HCT116 (cell line): ENCODE measurements around the gene ARHGEF40. TPM values are rescaled to one million over a fixed set of nuclear protein-coding genes. Genes with fewer than 3 reads are reported as not detected.

ENCODE experiments used
- ATAC-seq: fragments of 200-7000 bp; cut with Tn5 transposase; 2 replicates; pipeline ENCODE4 v1.9.1; 2020; ENCODE audit warnings: mild to moderate bottlenecking, moderate library complexity
- BruUV-seq: library from RNA; stranded (reverse); fragments of 400-500 nt; replicated peaks from 2 replicates; lab custom pipeline; 2021; lab: Mats Ljungman, UMichigan
- CTCF ChIA-PET: fragments of 300-600 bp; sonication (Branson Sonifier 250); formaldehyde crosslinking; loops from one replicate; lab custom pipeline; 2021; ENCODE audit warnings: antibody characterized with exemption; lab: Charles Lee
- POLR2A ChIA-PET: fragments of 300-600, 350-600 bp; sonication (Branson Sonifier 250); formaldehyde crosslinking; loops from one replicate; lab custom pipeline; 2021; ENCODE audit warnings: antibody characterized with exemption; lab: Charles Lee
- RAD21 ChIA-PET, 2 experiments: fragments of 300-600 bp; sonication (Branson Sonifier 250); formaldehyde crosslinking; loops; one replicate each; lab custom pipeline; 2023; ENCODE audit warnings: low total read pairs in 2 of 2; ENCODE audit not compliant: uncharacterized antibody in 2 of 2, unreplicated experiment in 2 of 2, low non-redundant PET in 1 of 2; lab: Charles Lee
- DNase-seq: peaks from one replicate; pipeline ENCODE4 v3.0.0-alpha.2; 2010; ENCODE audit warnings: low read depth, low spot score
- H2AFZ ChIP-seq: fragments of 200-600 bp; shearing (Covaris generic), sonication (generic); 2 replicates; pipeline ENCODE4 v1.6.1; 2017; ENCODE audit warnings: low read depth, mixed run types, mixed read lengths, antibody characterized with exemption, low read length; ENCODE audit not compliant: poor library complexity, severe bottlenecking
- H3K27ac ChIP-seq: 2 replicates; pipeline ENCODE4 v1.5.1; 2012; ENCODE audit warnings: low read depth, low read length
- H3K27me3 ChIP-seq: fragments of 200-600 bp; sonication (generic); 2 replicates; pipeline ENCODE4 v1.6.1; 2016; ENCODE audit warnings: mixed run types, low read length, mixed read lengths; ENCODE audit not compliant: insufficient read depth
- H3K36me3 ChIP-seq, 2 experiments: fragments of 200-500 bp in 1 of 2; fragments of 200-600 bp in 1 of 2; sonication (Bioruptor generic) in 1 of 2; sonication (generic) in 1 of 2; 2 replicates each; pipeline versions ENCODE4 v1.5.1 to v1.6.1; 2014 to 2016; ENCODE audit warnings: low read length in 2 of 2, inconsistent platforms in 1 of 2, mixed read lengths in 1 of 2, mixed run types in 1 of 2; ENCODE audit not compliant: insufficient read depth in 2 of 2, control insufficient read depth in 1 of 2
- H3K4me1 ChIP-seq, 2 experiments: fragments of 200-600 bp in 1 of 2; sonication (generic) in 1 of 2; 2 replicates each; pipeline versions ENCODE4 v1.5.1 to v1.6.1; 2012 to 2017; ENCODE audit warnings: low read length in 2 of 2, inconsistent platforms in 1 of 2, mild to moderate bottlenecking in 1 of 2, mixed read lengths in 1 of 2, mixed run types in 1 of 2, moderate library complexity in 1 of 2; ENCODE audit not compliant: insufficient read depth in 2 of 2, control insufficient read depth in 1 of 2
- H3K4me2 ChIP-seq: fragments of 200-600 bp; sonication (generic); 2 replicates; pipeline ENCODE4 v1.6.1; 2017; ENCODE audit warnings: mixed run types, low read length, mixed read lengths
- H3K4me3 ChIP-seq, 2 experiments: fragments of 200-600 bp in 1 of 2; sonication (generic) in 1 of 2; replicated peaks in 1 of 2; 2 replicates each; pipeline ENCODE4 v1.5.1; 2011 to 2016; ENCODE audit warnings: low read length in 2 of 2, control low read depth in 1 of 2, low read depth in 1 of 2, mild to moderate bottlenecking in 1 of 2, mixed read lengths in 1 of 2, mixed run types in 1 of 2
- H3K79me2 ChIP-seq: fragments of 200-600 bp; sonication (generic); 2 replicates; pipeline ENCODE4 v1.6.1; 2017; ENCODE audit warnings: mild to moderate bottlenecking, mixed run types, low read length, moderate library complexity, mixed read lengths; ENCODE audit not compliant: insufficient read depth
- H3K9ac ChIP-seq: fragments of 200-600 bp; sonication (generic); 2 replicates; pipeline ENCODE4 v1.6.1; 2016; ENCODE audit warnings: low read length, mixed read lengths
- H3K9me2 ChIP-seq: fragments of 200-600 bp; sonication (generic), shearing (Covaris generic); 2 replicates; pipeline ENCODE4 v1.6.1; 2017; ENCODE audit warnings: mixed run types, mild to moderate bottlenecking, moderate library complexity; ENCODE audit not compliant: insufficient read depth
- H3K9me3 ChIP-seq, 2 experiments: fragments of 200-500 bp in 1 of 2; fragments of 200-600 bp in 1 of 2; sonication (Bioruptor generic) in 1 of 2; sonication (generic) in 1 of 2; 2 replicates each; pipeline ENCODE4 v1.6.1; 2014 to 2017; ENCODE audit warnings: low read length in 2 of 2, mixed read lengths in 2 of 2, inconsistent platforms in 1 of 2, low read depth in 1 of 2, mild to moderate bottlenecking in 1 of 2, mixed run types in 1 of 2, moderate library complexity in 1 of 2; ENCODE audit not compliant: control insufficient read depth in 1 of 2, insufficient read depth in 1 of 2
- H4K20me1 ChIP-seq: fragments of 200-600 bp; sonication (generic), shearing (Covaris generic); 2 replicates; pipeline ENCODE4 v1.6.1; 2017; ENCODE audit warnings: mixed run types, mild to moderate bottlenecking, moderate library complexity; ENCODE audit not compliant: insufficient read depth
- CBX3 ChIP-seq: IDR thresholded peaks from 2 replicates; pipeline ENCODE4 v1.6.1; 2012; ENCODE audit warnings: low read depth
- ELF1 ChIP-seq: IDR thresholded peaks from 2 replicates; pipeline ENCODE4 v1.6.1; 2012; ENCODE audit warnings: low read depth, borderline replicate concordance
- EZH2 ChIP-seq: fragments of 200-600 bp; sonication (generic); IDR thresholded peaks from 2 replicates; pipeline ENCODE4 v1.6.1; 2017; ENCODE audit warnings: antibody characterized with exemption, mixed run types
- EZH2phosphoT487 ChIP-seq: fragments of 200-600 bp; IDR thresholded peaks from 2 replicates; pipeline ENCODE4 v1.6.1; 2018; ENCODE audit warnings: antibody characterized with exemption, borderline replicate concordance
- FOSL1 ChIP-seq: IDR thresholded peaks from 2 replicates; pipeline ENCODE4 v1.6.1; 2012; ENCODE audit warnings: low read depth
- POLR2A ChIP-seq: IDR thresholded peaks from 2 replicates; pipeline ENCODE4 v1.7.0; 2011; ENCODE audit warnings: borderline replicate concordance; ENCODE audit not compliant: insufficient read depth, insufficient read length; ENCODE audit errors: extremely low read depth
- POLR2AphosphoS5 ChIP-seq: IDR thresholded peaks from 2 replicates; pipeline ENCODE4 v1.6.1; 2011; ENCODE audit warnings: mild to moderate bottlenecking, low read depth, low read length, moderate library complexity
- RAD21 ChIP-seq: IDR thresholded peaks from 2 replicates; pipeline ENCODE4 v1.6.1; 2012; ENCODE audit warnings: low read depth, mild to moderate bottlenecking
- SIN3A ChIP-seq: IDR thresholded peaks from 2 replicates; pipeline ENCODE4 v1.6.1; 2012; ENCODE audit warnings: low read depth
- SRF ChIP-seq: IDR thresholded peaks from 2 replicates; pipeline ENCODE4 v1.6.1; 2012; ENCODE audit warnings: low read depth
- YY1 ChIP-seq: IDR thresholded peaks from 2 replicates; pipeline ENCODE4 v1.6.1; 2011; ENCODE audit warnings: low read length, low read depth, moderate library complexity, mild to moderate bottlenecking; ENCODE audit not compliant: insufficient replicate concordance; ENCODE audit errors: extremely low read depth
- ZFX ChIP-seq: fragments of 450-650 bp; IDR thresholded peaks from 2 replicates; pipeline ENCODE4 v1.6.1; 2017
- ZNF274 ChIP-seq: fragments of 200-500 bp; sonication (Bioruptor generic); IDR thresholded peaks from 2 replicates; pipeline ENCODE4 v1.6.1; 2014; ENCODE audit warnings: mild to moderate bottlenecking, low read depth, low read length, inconsistent platforms
- intact Hi-C: fragments of 100-400 bp; cut with micrococcal nuclease; formaldehyde crosslinking; loops from 2 replicates; pipeline ENCODE4 v1.10.0; 2022
- total RNA-seq: library from RNA; stranded (reverse); gene quantifications from one replicate; pipeline ENCODE4 v1.2.1, GENCODE V29; 2021; ENCODE audit not compliant: unreplicated experiment
- TF ChIP-seq, protein P1 (sequence below): IDR thresholded peaks from 2 replicates; pipeline ENCODE4 v1.6.1; 2012

The ARHGEF40 gene
- total RNA-seq, 1 experiment from 2014 or later: 6.3 TPM

DNA sequence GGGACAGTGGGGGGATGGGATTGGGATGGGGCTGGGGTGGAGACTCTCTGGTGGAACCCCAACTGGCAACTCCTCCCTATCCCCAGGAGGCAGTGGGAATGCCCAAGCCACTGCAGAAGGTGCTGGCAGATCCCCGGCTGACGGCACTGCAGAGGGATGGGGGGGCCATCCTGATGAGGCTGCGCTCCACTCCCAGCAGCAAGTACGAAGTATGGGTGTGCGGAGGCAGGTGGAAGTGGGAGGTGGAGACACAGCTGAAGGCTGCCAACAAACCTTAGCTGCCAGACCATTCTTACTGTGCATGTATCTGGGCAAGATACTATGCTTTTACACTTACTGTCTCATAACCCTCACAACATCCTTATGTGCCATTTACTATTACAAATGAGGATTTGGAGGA lies 8.2 kb downstream of the ARHGEF40 start:
- no peak for DNase-seq
- BruUV-seq: no TSS peak
- Histone ChIP-seq H3K4me2 (no peak overlapping the region), H2AFZ (no peak overlapping the region), H3K9me2 (no peaks in the 10 kb centered on the region), H3K4me3 (no peak overlapping the region), H3K9me3 (no peaks in the 10 kb centered on the region), H3K4me1 (peaks cover 3 to 10% of the 10 kb centered on the region in 2 experiments; a peak in 3 of 4 replicates), H3K27me3 (no peaks in the 10 kb centered on the region), H3K36me3 (no peaks in the 10 kb centered on the region; a peak in 1 of 4 replicates), H4K20me1 (no peaks in the 10 kb centered on the region), H3K9ac (no peak overlapping the region)
- intact Hi-C loops: no loop called here
- ATAC-seq: no peak
- ChIA-PET CTCF (no interaction called here), POLR2A (no interaction called here)
- TF ChIP-seq POLR2A (no peak), ZNF274 (no peak), SRF (no peak), ELF1 (no peak), YY1 (no peak), RAD21 (no peak), EZH2 (no peak), SIN3A (no peak), FOSL1 (no peak), ZFX (no peak), POLR2AphosphoS5 (no peak), EZH2phosphoT487 (no peak), CBX3 (no peak)
- TF ChIP-seq, all 23 proteins: peak for 0
- H3K79me2 ChIP-seq: no peaks in the 10 kb centered on the region
- H3K27ac ChIP-seq: no peak overlapping the region
- RAD21 ChIA-PET: no interaction called here

DNA sequence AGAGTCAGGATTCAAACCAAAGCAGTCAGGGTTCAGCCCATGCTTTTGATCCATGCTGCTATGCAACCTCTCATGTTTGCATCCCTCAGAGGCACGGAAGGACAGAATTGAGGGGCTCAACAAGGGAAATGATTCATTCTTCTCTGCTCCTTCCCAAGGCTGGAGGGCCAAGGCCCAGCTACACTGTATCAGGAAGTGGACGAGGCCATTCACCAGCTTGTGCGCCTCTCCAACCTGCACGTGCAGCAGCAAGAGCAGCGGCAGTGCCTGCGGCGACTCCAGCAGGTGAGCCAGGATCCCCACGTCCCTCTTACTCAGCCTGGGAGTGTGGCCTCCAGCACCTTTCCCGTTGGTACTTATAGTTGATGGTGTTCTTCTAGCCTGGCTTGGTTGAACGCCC lies 8.6 kb downstream of the ARHGEF40 start:
- Histone ChIP-seq H3K9ac (no peak overlapping the region), H3K79me2 (no peaks in the 10 kb centered on the region), H3K4me2 (no peak overlapping the region), H3K9me2 (no peaks in the 10 kb centered on the region), H3K27me3 (no peaks in the 10 kb centered on the region), H3K4me3 (no peak overlapping the region), H3K9me3 (no peaks in the 10 kb centered on the region), H2AFZ (no peak overlapping the region), H3K4me1 (peaks cover 3 to 14% of the 10 kb centered on the region in 2 experiments; a peak in 3 of 4 replicates), H4K20me1 (no peaks in the 10 kb centered on the region), H3K27ac (no peak overlapping the region)
- ChIA-PET POLR2A (no interaction called here), RAD21 (no interaction called here)
- intact Hi-C loops: no loop called here
- ATAC-seq: no peak
- no TSS peak for BruUV-seq
- no peak for TF ChIP-seq SIN3A
- TF ChIP-seq, protein P1, sequence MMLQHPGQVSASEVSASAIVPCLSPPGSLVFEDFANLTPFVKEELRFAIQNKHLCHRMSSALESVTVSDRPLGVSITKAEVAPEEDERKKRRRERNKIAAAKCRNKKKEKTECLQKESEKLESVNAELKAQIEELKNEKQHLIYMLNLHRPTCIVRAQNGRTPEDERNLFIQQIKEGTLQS: no peak
- TF ChIP-seq, all 23 proteins: peak for 0
- H3K36me3 ChIP-seq: no peaks in the 10 kb centered on the region; a peak in 1 of 4 replicates
- DNase-seq: no peak
- CTCF ChIA-PET: no interaction called here
